Fibroblast of peridontal ligament (primary cell): Measurements from ENCODE around the gene POM121C.
"Not testable (repeated sequence)": the region's sequence is repeated elsewhere in the genome, so short reads cannot be mapped to it uniquely, and the experiment has no call there.

Source experiments
- DNase-seq: peaks from one replicate; pipeline ENCODE4 v3.0.0-alpha.2; 2010; ENCODE audit errors: extremely low read depth

The POM121C gene

DNA sequence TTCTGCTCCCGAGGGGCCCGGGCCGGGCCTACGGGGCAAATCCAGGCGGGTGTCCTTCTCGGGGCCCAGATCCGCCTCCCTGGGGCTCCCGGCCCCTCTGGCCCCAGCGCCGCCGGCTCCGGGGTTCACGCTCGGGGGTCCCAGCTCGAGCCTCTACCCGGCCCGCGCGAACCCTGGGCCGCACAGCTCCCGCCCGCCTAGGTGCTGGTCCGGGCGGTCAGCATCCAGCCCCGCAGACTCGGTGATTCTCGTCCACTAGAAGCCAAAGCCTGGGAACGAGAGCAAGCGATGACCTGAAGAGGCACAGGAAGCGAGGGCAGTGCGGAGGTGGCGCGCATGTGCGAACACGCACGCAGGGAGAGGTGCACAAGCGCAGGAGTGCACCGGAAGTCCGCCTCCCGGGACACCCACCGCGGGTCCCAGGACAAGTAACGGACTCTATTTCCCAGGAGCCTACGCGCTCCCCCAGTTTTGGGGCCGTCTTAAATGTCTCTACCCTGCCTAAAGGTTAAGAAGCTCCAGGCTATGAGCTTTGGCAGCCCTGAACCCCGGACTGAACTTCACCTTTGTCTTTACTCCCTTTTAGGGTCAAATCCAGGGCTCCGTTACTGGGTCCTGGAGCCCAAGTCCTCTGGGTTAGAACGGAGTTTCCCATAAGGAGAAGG, at the start of gene POM121C:
Gene POM121C (minus strand): TSS at position 321 of the 665 bp plus-strand sequence. CDS start 44,803 bp downstream, outside the sequence.
- peak; percentile 78 for DNase-seq

GRCh38 chr7:75534727-75535307, 48.7 kb upstream of the POM121C start:
- peak; percentile 80 for DNase-seq

DNA sequence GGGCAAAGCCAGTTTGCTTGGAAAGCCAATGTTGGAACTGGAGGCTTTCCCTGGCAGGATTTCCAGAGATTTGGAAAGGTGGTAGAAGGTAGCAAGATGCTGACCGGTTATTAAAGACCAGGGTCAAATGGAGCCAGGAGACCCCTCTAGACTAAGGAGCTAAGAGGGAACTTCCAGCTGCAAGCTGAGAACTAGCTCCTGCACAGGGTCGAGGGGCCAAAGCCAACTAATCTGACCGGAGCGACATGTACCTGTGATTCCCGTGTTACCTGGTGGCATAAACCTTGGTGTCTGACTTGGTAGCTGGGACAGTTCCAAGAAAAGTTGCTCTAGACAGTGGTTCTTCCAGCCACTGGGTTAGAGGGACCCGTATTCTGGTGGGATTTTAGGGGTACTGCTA, 47.8 kb upstream of the POM121C start:
- DNase-seq = no peak

DNA sequence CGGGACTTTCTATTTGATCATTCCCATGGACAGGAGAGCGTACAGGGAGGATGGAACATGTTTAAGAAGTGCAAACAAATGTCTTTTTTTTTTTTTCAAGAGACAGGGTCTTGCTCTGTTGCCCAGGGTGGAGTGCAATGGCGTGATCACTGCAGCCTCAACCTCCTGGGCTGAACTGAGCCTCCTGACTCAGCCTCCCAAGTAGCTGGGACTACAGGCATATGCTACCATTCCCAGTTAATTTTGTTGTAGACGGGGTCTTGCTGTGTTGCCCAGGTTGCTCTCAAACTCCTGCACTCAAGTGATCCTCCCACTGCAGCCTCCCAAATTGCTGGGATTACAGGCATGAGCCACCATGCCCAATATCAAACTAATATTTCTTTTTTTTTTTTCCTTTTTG, 46.5 kb upstream of the POM121C start:
- no peak for DNase-seq

GRCh38 chr7:75531359-75531821, 45.3 kb upstream of the POM121C start:
- DNase-seq = peak; percentile 3

DNA sequence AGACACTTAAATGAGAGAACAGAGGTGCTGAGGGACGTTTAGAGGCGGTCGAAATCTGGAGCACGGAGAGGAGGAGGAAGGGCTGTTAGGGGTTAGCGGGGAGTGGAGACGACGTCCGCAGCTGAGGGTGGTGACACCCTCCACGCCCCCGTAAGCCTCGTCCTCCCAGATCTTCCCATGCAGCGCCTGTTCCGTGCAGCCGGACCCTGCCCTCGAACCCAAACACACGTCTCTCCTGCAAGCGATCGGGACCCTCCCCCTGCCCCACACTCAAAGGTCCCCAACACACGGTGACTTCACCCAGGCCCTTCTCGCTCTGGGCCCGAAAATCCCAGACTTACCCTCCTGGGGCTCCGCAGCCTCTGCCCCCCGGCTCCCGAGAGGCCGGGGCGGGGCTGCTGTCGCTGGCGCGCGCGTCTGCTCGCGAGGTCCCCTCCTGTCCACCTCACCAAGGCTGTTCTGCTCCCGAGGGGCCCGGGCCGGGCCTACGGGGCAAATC, 41.2 kb upstream of the POM121C start:
- DNase-seq = peak; percentile 2

DNA sequence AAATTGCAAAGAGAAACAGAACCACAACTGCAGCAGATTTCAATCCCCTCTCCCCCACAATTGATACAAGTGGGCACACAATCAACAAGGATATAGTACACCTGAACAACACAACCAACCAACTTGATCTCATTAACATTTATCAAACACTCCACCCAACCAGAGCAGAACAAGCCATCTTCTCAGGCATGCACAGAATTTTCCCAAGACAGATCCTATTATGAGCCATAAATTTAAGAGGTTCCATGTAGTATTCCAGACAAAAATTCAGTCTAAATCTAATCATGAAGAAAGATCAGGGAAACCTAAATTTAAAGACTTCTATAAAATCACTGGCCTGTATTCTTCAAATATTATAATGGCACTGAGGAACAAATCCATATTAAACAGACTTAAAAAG, 35.6 kb upstream of the POM121C start:
- DNase-seq = not testable (repeated sequence)

DNA sequence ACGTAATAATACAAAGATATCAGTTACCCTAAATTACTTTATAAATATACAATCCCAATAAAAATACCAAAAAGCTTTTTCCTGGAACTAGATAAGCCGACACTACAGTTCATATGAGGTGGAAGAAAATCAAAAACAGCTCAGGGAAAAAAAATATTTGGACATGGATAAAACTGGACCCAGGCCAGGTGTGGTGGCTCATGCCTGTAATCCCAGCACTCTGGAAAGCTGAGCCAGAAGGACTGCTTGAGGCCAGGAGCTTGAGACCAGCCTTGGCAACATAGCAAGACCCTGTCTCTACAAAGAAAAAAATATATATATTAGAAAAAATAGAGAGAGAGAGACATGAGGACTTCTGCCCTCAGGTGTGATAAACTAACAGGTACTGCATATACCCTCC, 32.7 kb upstream of the POM121C start:
- peak; percentile 9 for DNase-seq

- not testable (repeated sequence) for DNase-seq
Observed at GRCh38 chr7:75509033-75509432, 22.9 kb upstream of the POM121C start.

DNA sequence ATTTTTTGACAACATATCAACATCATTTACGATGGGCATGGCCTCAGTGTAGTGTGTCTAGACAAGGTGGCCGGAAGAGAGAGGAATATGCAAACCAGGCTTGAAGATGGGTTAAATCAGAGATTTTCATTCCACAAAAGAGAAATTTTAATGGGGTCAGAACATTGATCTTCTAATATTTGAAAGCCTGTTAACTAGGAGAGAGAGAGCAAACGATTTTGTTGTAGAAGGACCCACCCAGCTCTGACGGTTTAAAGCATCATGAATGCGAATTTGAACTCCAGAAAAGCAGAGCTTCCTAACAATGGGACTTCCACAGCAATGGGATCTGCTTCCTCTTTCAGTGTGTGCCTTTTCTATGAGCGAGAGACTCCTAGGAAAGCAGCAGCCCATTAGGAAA, 5.9 kb upstream of the POM121C start, which contains the start of gene SPDYE5:
Gene SPDYE5 (plus strand): TSS at position 301 of the 400 bp plus-strand sequence. CDS start 1,728 bp downstream, outside the sequence.
- DNase-seq = not testable (repeated sequence)

GRCh38 chr7:75485355-75485978, 632 bp downstream of the POM121C start:
- peak; percentile 1 for DNase-seq

DNA sequence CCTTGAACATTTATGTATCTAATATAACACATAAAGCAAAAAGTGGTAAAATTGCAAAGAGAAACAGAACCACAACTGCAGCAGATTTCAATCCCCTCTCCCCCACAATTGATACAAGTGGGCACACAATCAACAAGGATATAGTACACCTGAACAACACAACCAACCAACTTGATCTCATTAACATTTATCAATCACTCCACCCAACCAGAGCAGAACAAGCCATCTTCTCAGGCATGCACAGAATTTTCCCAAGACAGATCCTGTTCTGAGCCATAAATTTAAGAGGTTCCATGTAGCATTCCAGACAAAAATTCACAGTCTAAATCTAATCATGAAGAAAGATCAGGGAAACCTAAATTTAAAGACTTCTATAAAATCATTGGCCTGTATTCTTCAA, 5.8 kb downstream of the POM121C start:
- not testable (repeated sequence) for DNase-seq

DNA sequence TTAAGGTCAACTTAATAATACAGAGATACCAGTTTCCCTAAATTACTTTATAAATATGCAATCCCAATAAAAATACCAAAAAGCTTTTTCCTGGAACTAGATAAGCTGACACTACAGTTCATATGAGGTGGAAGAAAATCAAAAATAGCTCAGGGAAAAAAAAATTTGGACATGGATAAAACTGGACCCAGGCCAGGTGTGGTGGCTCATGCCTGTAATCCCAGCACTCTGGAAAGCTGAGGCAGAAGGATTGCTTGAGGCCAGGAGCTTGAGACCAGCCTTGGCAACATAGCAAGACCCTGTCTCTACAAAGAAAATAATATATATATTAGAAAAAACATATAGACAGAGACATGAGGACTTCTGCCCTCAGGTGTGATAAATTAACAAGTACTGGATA, 8.6 kb downstream of the POM121C start:
- DNase-seq = peak; percentile 1

GRCh38 chr7:75470166-75470565, 15.9 kb downstream of the POM121C start:
- not testable (repeated sequence) for DNase-seq

DNA sequence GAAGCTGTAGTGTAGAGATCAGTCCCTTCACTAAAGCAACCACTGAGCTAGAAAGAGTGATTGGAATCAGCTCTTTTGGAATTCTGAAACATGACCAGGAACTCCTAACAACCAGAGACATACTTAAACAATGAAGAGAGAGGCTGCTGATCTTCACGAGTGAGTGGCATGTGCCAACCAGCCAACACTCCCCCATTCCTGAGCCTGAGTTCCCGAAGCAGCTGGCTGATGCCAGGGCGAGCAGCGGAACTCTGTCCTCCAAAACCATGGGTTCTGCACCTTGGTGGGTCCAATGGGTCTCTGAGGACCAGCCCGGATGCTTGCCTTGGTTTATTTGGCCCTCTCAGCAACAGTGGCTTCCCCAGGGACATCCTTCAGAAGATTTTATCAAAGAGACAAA, 25.6 kb downstream of the POM121C start:
- DNase-seq = not testable (repeated sequence)

- DNase-seq = not testable (repeated sequence)
Observed at GRCh38 chr7:75458034-75458433, 28.1 kb downstream of the POM121C start.

DNA sequence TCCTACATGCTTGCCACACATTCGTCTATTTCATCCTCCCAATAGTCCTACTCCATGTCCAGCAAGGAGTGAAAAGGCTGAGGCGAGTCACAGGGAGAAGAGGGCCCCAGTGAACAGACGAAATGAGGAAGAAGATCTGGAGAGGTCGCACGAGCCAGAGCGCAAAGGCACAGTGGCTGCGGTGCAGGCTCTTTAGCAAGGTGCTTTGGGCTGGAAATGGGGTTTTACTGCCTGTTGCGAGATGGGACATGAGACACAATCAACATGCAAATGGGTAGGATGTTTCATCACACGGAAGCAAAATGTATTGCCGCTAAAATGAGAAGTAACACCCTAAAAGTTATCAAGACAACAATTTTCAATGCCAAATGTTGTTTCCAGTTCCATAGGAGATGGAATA, 29.7 kb downstream of the POM121C start:
- DNase-seq = not testable (repeated sequence)

DNA sequence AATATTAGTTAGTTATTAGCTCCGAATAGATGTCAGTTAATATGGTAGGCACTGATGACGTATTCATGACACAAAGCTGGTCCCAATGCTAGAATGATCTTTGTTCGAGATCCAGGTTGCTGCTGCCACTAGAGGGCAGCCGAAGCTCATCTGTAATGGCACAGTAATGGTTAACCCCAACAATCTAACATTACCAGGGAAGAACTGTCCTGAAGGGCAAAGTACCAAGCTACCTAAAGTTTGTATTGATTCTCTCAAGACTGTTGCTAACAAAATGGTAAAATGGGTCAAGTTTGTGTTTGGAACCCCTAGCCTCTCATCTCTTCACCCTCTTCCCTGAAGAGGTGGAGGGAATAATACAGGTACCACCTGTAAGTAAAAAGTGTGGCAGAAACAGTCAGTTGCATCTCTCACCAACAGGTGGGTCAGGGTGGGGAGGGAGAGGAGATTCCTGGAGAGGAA, 33.6 kb downstream of the POM121C start:
- not testable (repeated sequence) for DNase-seq

DNA sequence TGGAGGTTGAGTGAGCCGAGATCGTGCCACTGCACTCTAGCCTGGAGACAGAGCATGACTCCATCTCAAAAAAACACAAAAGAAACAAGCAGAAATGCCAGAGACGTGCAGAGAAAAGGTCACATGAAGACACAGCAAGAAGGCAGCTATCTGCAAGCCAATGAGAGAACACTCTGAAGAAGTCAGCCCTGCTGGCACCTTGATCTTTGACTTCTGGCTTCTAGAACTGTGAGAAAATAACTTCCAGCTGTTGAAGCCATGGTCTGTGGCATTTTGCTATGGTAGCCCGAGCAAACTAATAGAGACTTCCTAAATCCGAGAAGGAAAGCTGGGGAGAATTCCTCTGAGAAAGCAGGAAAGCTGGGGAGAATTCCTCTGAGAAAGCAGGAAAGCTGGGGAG, 36.2 kb downstream of the POM121C start:
- DNase-seq = not testable (repeated sequence)

- peak; percentile 16 for DNase-seq
Observed at GRCh38 chr7:75442465-75443111, 43.5 kb downstream of the POM121C start.

- DNase-seq = not testable (repeated sequence)
Observed at GRCh38 chr7:75442101-75442464, 44.0 kb downstream of the POM121C start.

DNA sequence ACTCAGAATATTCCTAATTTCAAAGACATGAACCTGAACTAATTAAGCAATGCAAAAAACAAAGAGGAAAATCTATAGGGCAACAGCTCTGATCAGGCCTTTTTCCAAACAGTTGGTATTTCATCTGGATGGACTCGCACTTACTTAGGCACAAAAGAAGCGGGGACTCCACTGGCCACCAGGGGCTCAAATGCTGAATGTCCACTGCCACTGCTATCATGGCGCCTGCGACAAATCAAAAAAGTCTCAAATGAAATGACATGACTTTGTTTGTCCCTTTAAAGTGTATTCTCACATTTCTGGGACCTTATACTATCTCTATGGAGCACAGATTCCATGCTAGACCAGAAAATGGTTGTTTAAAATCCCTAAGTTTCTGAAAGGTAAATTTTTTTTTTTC, 47.1 kb downstream of the POM121C start:
- not testable (repeated sequence) for DNase-seq
